Measurements from ENCODE around the gene SYNPR.
A peak's percentile ranks its signal among the peaks of the same experiment; 100 is the strongest.

SYNPR gene

GRCh38 chr3:63532521-63532920 lies 254.4 kb downstream of the SYNPR start:
- no peak for DNase-seq

GRCh38 chr3:63538919-63539318 lies 260.8 kb downstream of the SYNPR start:
- no peak for DNase-seq

- DNase-seq: no peak
Observed at GRCh38 chr3:63555767-63556166, 277.7 kb downstream of the SYNPR start.

GRCh38 chr3:63556401-63556800 lies 278.3 kb downstream of the SYNPR start:
- peak in 14 of 56 donors; percentile 1 to 53 (median 18) for DNase-seq

GRCh38 chr3:63557912-63558311 lies 279.8 kb downstream of the SYNPR start:
- no peak for DNase-seq

GRCh38 chr3:63559884-63560283 lies 281.8 kb downstream of the SYNPR start:
- DNase-seq: no peak

- no peak for DNase-seq
Observed at GRCh38 chr3:63561879-63562278, 283.8 kb downstream of the SYNPR start.

GRCh38 chr3:63562323-63562722 lies 284.2 kb downstream of the SYNPR start:
- no peak for DNase-seq

- DNase-seq: no peak
Observed at GRCh38 chr3:63563572-63563971, 285.5 kb downstream of the SYNPR start.

GRCh38 chr3:63565220-63565619 lies 287.1 kb downstream of the SYNPR start:
- DNase-seq: no peak

- no peak for DNase-seq
Observed at GRCh38 chr3:63571682-63572081, 293.6 kb downstream of the SYNPR start.

GRCh38 chr3:63576846-63577245 lies 298.7 kb downstream of the SYNPR start:
- no peak for DNase-seq

GRCh38 chr3:63578858-63579257 lies 300.8 kb downstream of the SYNPR start:
- DNase-seq: no peak

GRCh38 chr3:63580151-63580550 lies 302.0 kb downstream of the SYNPR start:
- no peak for DNase-seq

- DNase-seq: no peak
Observed at GRCh38 chr3:63582943-63583500, 304.9 kb downstream of the SYNPR start.

- no peak for DNase-seq
Observed at GRCh38 chr3:63584681-63585080, 306.6 kb downstream of the SYNPR start.

- DNase-seq: no peak
Observed at GRCh38 chr3:63585927-63586326, 307.8 kb downstream of the SYNPR start.

GRCh38 chr3:63588895-63589294 lies 310.8 kb downstream of the SYNPR start:
- DNase-seq: no peak

- no peak for DNase-seq
Observed at GRCh38 chr3:63593779-63594178, 315.7 kb downstream of the SYNPR start.

GRCh38 chr3:63595221-63595620 lies 317.1 kb downstream of the SYNPR start:
- DNase-seq: no peak

GRCh38 chr3:63597019-63597418 lies 318.9 kb downstream of the SYNPR start:
- no peak for DNase-seq

- no peak for DNase-seq
Observed at GRCh38 chr3:63607716-63608115, 329.6 kb downstream of the SYNPR start.

- no peak for DNase-seq
Observed at GRCh38 chr3:63609408-63609807, 331.3 kb downstream of the SYNPR start.

GRCh38 chr3:63609834-63610233 lies 331.7 kb downstream of the SYNPR start:
- DNase-seq: no peak

Measured in nucleus accumbens (tissue), 56 donors.